Neuronal stem cell (in vitro differentiated cells): ENCODE results near the gene MMS19. TPM values are rescaled to one million over a fixed set of nuclear protein-coding genes. Genes with fewer than 3 reads are reported as not detected.

Experiments
- DNase-seq: peaks from one replicate; pipeline ENCODE4 v3.0.0-alpha.2; 2013; ENCODE audit warnings: low spot score
- H2AFZ ChIP-seq: one replicate; pipeline ENCODE4 v1.6.1; 2013; ENCODE audit warnings: mild to moderate bottlenecking, low read length, inconsistent platforms
- H2AK5ac ChIP-seq: 2 replicates; pipeline ENCODE4 v1.6.1; 2013; ENCODE audit warnings: low read depth, mild to moderate bottlenecking, inconsistent platforms, low read length, moderate library complexity, mixed read lengths
- H2BK120ac ChIP-seq: 2 replicates; pipeline ENCODE4 v1.6.1; 2013; ENCODE audit warnings: low read depth, mild to moderate bottlenecking, inconsistent platforms, low read length, moderate library complexity, mixed read lengths
- H2BK12ac ChIP-seq: one replicate; pipeline ENCODE4 v1.6.1; 2013; ENCODE audit warnings: low read length, inconsistent platforms
- H2BK15ac ChIP-seq: 2 replicates; pipeline ENCODE4 v1.6.1; 2013; ENCODE audit warnings: mild to moderate bottlenecking, low read length, inconsistent platforms, mixed read lengths
- H2BK5ac ChIP-seq: one replicate; pipeline ENCODE4 v1.6.1; 2013; ENCODE audit warnings: inconsistent platforms, mild to moderate bottlenecking, low read length, moderate library complexity
- H3K14ac ChIP-seq: one replicate; pipeline ENCODE4 v1.6.1; 2013; ENCODE audit warnings: low read length, inconsistent platforms
- H3K18ac ChIP-seq: 2 replicates; pipeline ENCODE4 v1.6.1; 2013; ENCODE audit warnings: low read length, inconsistent platforms
- H3K23ac ChIP-seq: 2 replicates; pipeline ENCODE4 v1.6.1; 2013; ENCODE audit warnings: low read depth, mild to moderate bottlenecking, mixed read lengths, low read length, inconsistent platforms; ENCODE audit not compliant: poor library complexity
- H3K27ac ChIP-seq: replicated peaks from 3 replicates; pipeline ENCODE4 v1.5.1; 2013; ENCODE audit warnings: low read length, inconsistent platforms
- H3K27me3 ChIP-seq, 3 experiments: 2 replicates each; pipeline ENCODE4 v1.6.1; 2013; ENCODE audit warnings: low read length in 3 of 3, mild to moderate bottlenecking in 2 of 3, inconsistent platforms in 1 of 3, low read depth in 1 of 3, mixed read lengths in 1 of 3, moderate library complexity in 1 of 3; ENCODE audit not compliant: control insufficient read depth in 3 of 3, insufficient read depth in 3 of 3
- H3K36me3 ChIP-seq, 2 donors: replicated peaks in 1 of 2; 2 replicates each; pipeline ENCODE4 v1.6.1; 2013; ENCODE audit warnings: low read length in 2 of 2; ENCODE audit not compliant: control insufficient read depth in 2 of 2, insufficient read depth in 2 of 2
- H3K4ac ChIP-seq: 2 replicates; pipeline ENCODE4 v1.6.1; 2013; ENCODE audit warnings: inconsistent platforms, mild to moderate bottlenecking, low read length, moderate library complexity
- H3K4me1 ChIP-seq, 2 donors: 1 replicate in 1 of 2; 2 replicates in 1 of 2; pipeline ENCODE4 v1.6.1; 2013; ENCODE audit warnings: low read length in 2 of 2, low read depth in 1 of 2; ENCODE audit not compliant: control insufficient read depth in 2 of 2, insufficient read depth in 1 of 2
- H3K4me2 ChIP-seq: one replicate; pipeline ENCODE4 v1.6.1; 2013; ENCODE audit warnings: mild to moderate bottlenecking, low read length, inconsistent platforms; ENCODE audit not compliant: insufficient read depth, poor library complexity, severe bottlenecking
- H3K4me3 ChIP-seq, 2 donors: 2 replicates each; pipeline ENCODE4 v1.5.1; 2013; ENCODE audit warnings: low read length in 2 of 2, mild to moderate bottlenecking in 2 of 2, inconsistent platforms in 1 of 2, moderate library complexity in 1 of 2
- H3K79me1 ChIP-seq: one replicate; pipeline ENCODE4 v1.6.1; 2013; ENCODE audit warnings: low read depth, mild to moderate bottlenecking, inconsistent platforms, low read length, moderate library complexity
- H3K9ac ChIP-seq: one replicate; pipeline ENCODE4 v1.6.1; 2013; ENCODE audit warnings: mild to moderate bottlenecking, low read depth, low read length, inconsistent platforms; ENCODE audit not compliant: poor library complexity
- H3K9me3 ChIP-seq, 2 donors: replicated peaks in 1 of 2; 2 replicates each; pipeline versions ENCODE3 to v1.6.1; 2013; ENCODE audit warnings: low read length in 2 of 2, mild to moderate bottlenecking in 2 of 2, inconsistent platforms in 1 of 2, low read depth in 1 of 2, mixed read lengths in 1 of 2, moderate library complexity in 1 of 2; ENCODE audit not compliant: control insufficient read depth in 2 of 2, insufficient read depth in 1 of 2
- H4K8ac ChIP-seq: one replicate; pipeline ENCODE4 v1.6.1; 2013; ENCODE audit warnings: low read depth, mild to moderate bottlenecking, inconsistent platforms, low read length, moderate library complexity
- H4K91ac ChIP-seq: one replicate; pipeline ENCODE4 v1.6.1; 2013; ENCODE audit warnings: low read length, low read depth, mild to moderate bottlenecking, inconsistent platforms; ENCODE audit not compliant: poor library complexity
- WGBS, 2 donors: extraction: QIAGEN DNeasy Blood & Tissue Kit; methylation state at CpG; one replicate each; pipeline ENCODE4 v1.1.7; 2013; ENCODE audit warnings: missing lambda C conversion rate in 2 of 2, mixed read lengths in 1 of 2; ENCODE audit not compliant: insufficient read length in 2 of 2, insufficient replicate concordance in 1 of 2; ENCODE audit errors: extremely low coverage in 2 of 2; 5-methylcytosine and 5-hydroxymethylcytosine counted together
- polyA plus RNA-seq, 2 experiments: library from polyadenylated mRNA; stranded (reverse); fragments of 200-250 nt; gene quantifications; one replicate each; pipeline ENCODE4 v1.2.3, GENCODE V29; 2013

MMS19 gene
- polyA plus RNA-seq (2013, experiment 1 of 2), result 105 TPM
- polyA plus RNA-seq (2013, experiment 2 of 2), result 107 TPM

GRCh38 chr10:97498076-97498840 is at the start of gene MMS19:
MMS19 (minus strand) TSS chr10:97498422; CDS start chr10:97498384, 38 bp downstream.
- no peaks in the 10 kb centered on the region for H3K9me3 ChIP-seq
- peak within 1 kb of the TSS; percentile 96 for H3K9ac ChIP-seq
- H3K14ac ChIP-seq, result peak within 1 kb of the TSS; percentile 92
- H2AFZ ChIP-seq, result peak within 1 kb of the TSS; percentile 81
- H2BK15ac ChIP-seq, result peak within 1 kb of the TSS; percentile 70
- H3K79me1 ChIP-seq, result peaks cover 9% of the 10 kb centered on the region
- H2BK120ac ChIP-seq, result no peak within 1 kb of the TSS
- no peak within 1 kb of the TSS for H2AK5ac ChIP-seq
- H3K27ac ChIP-seq, result peak within 1 kb of the TSS; percentile 95
- no CpG with 5 or more reads among the region's 73 CpGs for WGBS, 2 donors
- H2BK12ac ChIP-seq, result no peak within 1 kb of the TSS
- H3K4ac ChIP-seq, result peak within 1 kb of the TSS; percentile 54
- peak within 1 kb of the TSS; percentile 94 for H3K23ac ChIP-seq
- peak within 1 kb of the TSS; percentile 71 to 95 for H3K4me3 ChIP-seq
- peak within 1 kb of the TSS; percentile 99 for H3K18ac ChIP-seq
- H3K4me1 ChIP-seq, result peaks cover 9 to 15% of the 10 kb centered on the region in 2 donors
- H4K8ac ChIP-seq, result no peak within 1 kb of the TSS
- peak; percentile 99 for DNase-seq
- peak within 1 kb of the TSS; percentile 46 for H2BK5ac ChIP-seq
- peaks cover 1 to 13% of the 10 kb centered on the region in 2 donors for H3K36me3 ChIP-seq
- peak within 1 kb of the TSS; percentile 95 for H3K4me2 ChIP-seq
- peaks cover 3 to 18% (median 12%) of the 10 kb centered on the region in 3 experiments for H3K27me3 ChIP-seq
- H4K91ac ChIP-seq, result no peak within 1 kb of the TSS

DNA sequence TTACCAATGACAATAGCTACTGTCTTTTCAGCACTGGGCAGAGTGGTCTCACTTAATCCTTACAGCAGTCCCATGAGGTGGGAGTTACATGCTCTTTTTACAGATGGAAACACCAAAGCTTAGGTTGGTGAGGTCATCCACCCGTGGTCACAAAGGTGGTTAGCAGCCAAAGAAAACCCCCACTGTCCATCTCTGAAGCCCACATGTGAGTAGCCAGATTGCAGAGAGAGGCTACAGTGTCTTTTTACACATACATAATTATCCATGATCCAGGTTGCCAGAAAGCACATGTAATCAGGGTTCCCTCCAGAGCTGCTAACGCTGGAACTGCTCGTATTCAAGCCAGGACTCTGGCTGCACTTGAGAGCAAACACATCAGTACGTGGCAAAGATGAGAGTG is 49.7 kb upstream of the MMS19 start:
- Histone ChIP-seq H3K27me3 (no peaks in the 10 kb centered on the region), H3K9ac (no peak overlapping the region), H4K8ac (no peak overlapping the region), H3K79me1 (no peaks in the 10 kb centered on the region), H3K4ac (no peak overlapping the region), H3K23ac (no peak overlapping the region), H2BK15ac (no peak overlapping the region), H3K9me3 (no peaks in the 10 kb centered on the region), H3K4me2 (no peak overlapping the region), H2BK5ac (no peak overlapping the region), H3K4me3 (no peak overlapping the region), H3K18ac (no peak overlapping the region), H3K36me3 (no peaks in the 10 kb centered on the region), H4K91ac (no peak overlapping the region), H3K14ac (no peak overlapping the region), H2BK120ac (no peak overlapping the region), H2AK5ac (no peak overlapping the region), H2BK12ac (no peak overlapping the region), H2AFZ (no peak overlapping the region), H3K27ac (no peak overlapping the region), H3K4me1 (peaks cover 28 to 30% of the 10 kb centered on the region in 2 donors)
- WGBS, 2 donors, result no CpG with 5 or more reads among the region's 4 CpGs
- DNase-seq, result no peak

- no peak overlapping the region for H3K4me3 ChIP-seq
- H3K23ac ChIP-seq, result no peak overlapping the region
- H4K91ac ChIP-seq, result no peak overlapping the region
- no peak overlapping the region for H4K8ac ChIP-seq
- H3K18ac ChIP-seq, result no peak overlapping the region
- no peak overlapping the region for H3K4me2 ChIP-seq
- H2BK12ac ChIP-seq, result no peak overlapping the region
- no peaks in the 10 kb centered on the region for H3K27me3 ChIP-seq
- no peak overlapping the region for H2BK120ac ChIP-seq
- no peak overlapping the region for H3K9ac ChIP-seq
- peaks cover 35 to 38% of the 10 kb centered on the region in 2 donors for H3K4me1 ChIP-seq
- no peak overlapping the region for H2AFZ ChIP-seq
- H3K4ac ChIP-seq, result no peak overlapping the region
- H3K79me1 ChIP-seq, result no peaks in the 10 kb centered on the region
- H3K36me3 ChIP-seq, result no peaks in the 10 kb centered on the region
- no CpG with 5 or more reads among the region's 4 CpGs for WGBS, 2 donors
- peak overlapping the region; percentile 20 for H2AK5ac ChIP-seq
- H3K27ac ChIP-seq, result no peak overlapping the region
- no peaks in the 10 kb centered on the region for H3K9me3 ChIP-seq
- no peak overlapping the region for H2BK15ac ChIP-seq
- H2BK5ac ChIP-seq, result no peak overlapping the region
- H3K14ac ChIP-seq, result no peak overlapping the region
- DNase-seq, result no peak
These were observed 49.0 kb upstream of the MMS19 start for GRCh38 chr10:97547271-97547600.

- H3K23ac ChIP-seq, result no peak overlapping the region
- peak overlapping the region; percentile 20 for H2AK5ac ChIP-seq
- no peak overlapping the region for H4K91ac ChIP-seq
- no peak overlapping the region for H3K4me2 ChIP-seq
- H3K14ac ChIP-seq, result no peak overlapping the region
- H4K8ac ChIP-seq, result no peak overlapping the region
- H3K9ac ChIP-seq, result no peak overlapping the region
- no peak overlapping the region for H3K4me3 ChIP-seq
- H3K36me3 ChIP-seq, result no peaks in the 10 kb centered on the region
- peaks cover 39 to 42% of the 10 kb centered on the region in 2 donors for H3K4me1 ChIP-seq
- no peak overlapping the region for H3K18ac ChIP-seq
- no peaks in the 10 kb centered on the region for H3K27me3 ChIP-seq
- DNase-seq, result no peak
- H2BK12ac ChIP-seq, result no peak overlapping the region
- no peak overlapping the region for H3K4ac ChIP-seq
- H3K79me1 ChIP-seq, result no peaks in the 10 kb centered on the region
- no peaks in the 10 kb centered on the region for H3K9me3 ChIP-seq
- no peak overlapping the region for H2AFZ ChIP-seq
- no peak overlapping the region for H2BK15ac ChIP-seq
- H2BK120ac ChIP-seq, result no peak overlapping the region
- WGBS, 2 donors, result no CpG with 5 or more reads among the region's 18 CpGs
- H3K27ac ChIP-seq, result no peak overlapping the region
- no peak overlapping the region for H2BK5ac ChIP-seq
These were observed 48.4 kb upstream of the MMS19 start for GRCh38 chr10:97546456-97547270.
